ENCODE results near the gene SORCS1. TPM values are rescaled to one million over a fixed set of nuclear protein-coding genes. Genes with fewer than 3 reads are reported as not detected.

The SORCS1 gene
- total and polyA plus RNA-seq, 2 donors (not counting 1 experiment from before 2014, with no cell fraction given) = not detected

DNA sequence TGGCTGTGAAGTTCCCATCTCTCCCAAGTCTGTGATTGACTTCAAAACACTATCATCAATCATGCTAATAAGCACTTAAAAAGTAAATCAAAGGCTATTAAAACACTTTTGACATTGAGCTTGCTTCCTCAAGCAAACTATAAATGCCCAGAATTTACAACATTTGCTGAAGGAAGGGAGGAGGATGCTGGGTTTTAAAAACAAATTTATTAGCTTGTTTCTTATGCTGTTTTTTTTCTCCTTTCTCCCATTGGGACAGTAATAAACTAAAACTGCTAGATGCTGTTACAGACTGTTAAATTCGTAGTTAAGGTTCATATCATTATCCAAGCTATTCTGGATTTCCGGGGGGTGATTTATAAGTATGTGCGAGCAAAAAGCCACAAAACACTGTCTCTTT is 250.5 kb downstream of the SORCS1 start:
- H4K20me1 ChIP-seq (ENCODE audit: control insufficient read depth, insufficient read depth, low read length, poor library complexity, severe bottlenecking) = no peaks in the 10 kb centered on the region
- no peak overlapping the region for H3K4me2 ChIP-seq (replicated peaks; ENCODE audit: low read depth, low read length, poor library complexity, severe bottlenecking)
- DNase-seq (no peak), ATAC-seq (ENCODE audit: low read depth) (no peak)
- H3K27ac ChIP-seq (ENCODE audit: low read length in 2 of 2) = no peak overlapping the region
- no peak overlapping the region for H2AFZ ChIP-seq (ENCODE audit: insufficient read depth, low read depth, low read length, poor library complexity, severe bottlenecking)
- no peak overlapping the region for H3K4me3 ChIP-seq (ENCODE audit: control extremely low read depth in 1 of 5, extremely low read depth in 1 of 5, insufficient read depth in 1 of 5, low read depth in 2 of 5, low read length in 4 of 5)
- no peaks in the 10 kb centered on the region for H3K36me3 ChIP-seq (replicated peaks in 1 of 2; ENCODE audit: control extremely low read depth in 1 of 2, control insufficient read depth in 1 of 2, extremely low read depth in 1 of 2, insufficient read depth in 2 of 2, low read length in 1 of 2)
- TF ChIP-seq EZH2 (IDR thresholded peaks at IDR 0.05; ENCODE audit: borderline replicate concordance, insufficient read depth, low read depth, low read length, poor library complexity, severe bottlenecking) = no peak
- no peak for TF ChIP-seq CTCF (IDR thresholded peaks at IDR 0.05)
- WGBS (ENCODE audit: insufficient coverage) = no CpG with 5 or more reads among the region's 3 CpGs
- H3K4me3 Mint-ChIP-seq = no peak overlapping the region
- H3K27me3 Mint-ChIP-seq = no peaks in the 10 kb centered on the region
- H3K79me2 ChIP-seq (ENCODE audit: control insufficient read depth, insufficient read depth, low read length) = no peaks in the 10 kb centered on the region
- ChIA-PET CTCF (no interaction called here), POLR2A (no interaction called here)
- no peaks in the 10 kb centered on the region for H3K4me1 Mint-ChIP-seq
- H3K27ac Mint-ChIP-seq = no peak overlapping the region
- no peaks in the 10 kb centered on the region for H3K4me1 ChIP-seq (ENCODE audit: control insufficient read depth in 2 of 2, insufficient read depth in 2 of 2, low read length in 2 of 2)
- H3K9me3 Mint-ChIP-seq (ENCODE audit: insufficient read depth) = no peaks in the 10 kb centered on the region
- no peak overlapping the region for H3K9ac ChIP-seq (ENCODE audit: low read length)
- intact Hi-C loops (cut with micrococcal nuclease) = no loop called here
- H3K9me3 ChIP-seq (ENCODE audit: control extremely low read depth in 1 of 3, control insufficient read depth in 2 of 3, insufficient read depth in 1 of 3, low read length in 2 of 3) = no peaks in the 10 kb centered on the region
- H3K27me3 ChIP-seq (replicated peaks in 1 of 4; ENCODE audit: control extremely low read depth in 1 of 4, control insufficient read depth in 3 of 4, insufficient read depth in 4 of 4, low read length in 3 of 4) = peaks cover 0 to 2% (median 0%) of the 10 kb centered on the region in 4 experiments

GRCh38 chr10:106913348-106913747 is 251.2 kb downstream of the SORCS1 start:
- H3K27me3 Mint-ChIP-seq = no peaks in the 10 kb centered on the region
- Histone ChIP-seq H3K9ac (ENCODE audit: low read length) (no peak overlapping the region), H3K4me1 (ENCODE audit: control insufficient read depth in 2 of 2, insufficient read depth in 2 of 2, low read length in 2 of 2) (no peaks in the 10 kb centered on the region), H3K4me3 (ENCODE audit: control extremely low read depth in 1 of 5, extremely low read depth in 1 of 5, insufficient read depth in 1 of 5, low read depth in 2 of 5, low read length in 4 of 5) (no peak overlapping the region), H3K9me3 (ENCODE audit: control extremely low read depth in 1 of 3, control insufficient read depth in 2 of 3, insufficient read depth in 1 of 3, low read length in 2 of 3) (no peaks in the 10 kb centered on the region), H3K79me2 (ENCODE audit: control insufficient read depth, insufficient read depth, low read length) (no peaks in the 10 kb centered on the region), H3K4me2 (replicated peaks; ENCODE audit: low read depth, low read length, poor library complexity, severe bottlenecking) (no peak overlapping the region), H4K20me1 (ENCODE audit: control insufficient read depth, insufficient read depth, low read length, poor library complexity, severe bottlenecking) (no peaks in the 10 kb centered on the region), H3K36me3 (replicated peaks in 1 of 2; ENCODE audit: control extremely low read depth in 1 of 2, control insufficient read depth in 1 of 2, extremely low read depth in 1 of 2, insufficient read depth in 2 of 2, low read length in 1 of 2) (no peaks in the 10 kb centered on the region), H3K27ac (ENCODE audit: low read length in 2 of 2) (no peak overlapping the region), H3K27me3 (replicated peaks in 1 of 4; ENCODE audit: control extremely low read depth in 1 of 4, control insufficient read depth in 3 of 4, insufficient read depth in 4 of 4, low read length in 3 of 4) (peaks cover 0 to 2% (median 0%) of the 10 kb centered on the region in 4 experiments), H2AFZ (ENCODE audit: insufficient read depth, low read depth, low read length, poor library complexity, severe bottlenecking) (no peak overlapping the region)
- ChIA-PET POLR2A (no interaction called here), CTCF (no interaction called here)
- no peak overlapping the region for H3K27ac Mint-ChIP-seq
- ATAC-seq (ENCODE audit: low read depth) = no peak
- no peaks in the 10 kb centered on the region for H3K9me3 Mint-ChIP-seq (ENCODE audit: insufficient read depth)
- TF ChIP-seq CTCF (IDR thresholded peaks at IDR 0.05) (no peak), EZH2 (IDR thresholded peaks at IDR 0.05; ENCODE audit: borderline replicate concordance, insufficient read depth, low read depth, low read length, poor library complexity, severe bottlenecking) (no peak)
- 100% methylated on average over 1 of the region's 4 CpGs for WGBS (ENCODE audit: insufficient coverage)
- no peaks in the 10 kb centered on the region for H3K4me1 Mint-ChIP-seq
- no peak overlapping the region for H3K4me3 Mint-ChIP-seq
- DNase-seq = no peak
- intact Hi-C loops (cut with micrococcal nuclease) = no loop called here
